ENCODE measurements around the gene CEP97.
"Not testable (repeated sequence)": the region's sequence is repeated elsewhere in the genome, so short reads cannot be mapped to it uniquely, and the experiment has no call there.

Gene CEP97

DNA sequence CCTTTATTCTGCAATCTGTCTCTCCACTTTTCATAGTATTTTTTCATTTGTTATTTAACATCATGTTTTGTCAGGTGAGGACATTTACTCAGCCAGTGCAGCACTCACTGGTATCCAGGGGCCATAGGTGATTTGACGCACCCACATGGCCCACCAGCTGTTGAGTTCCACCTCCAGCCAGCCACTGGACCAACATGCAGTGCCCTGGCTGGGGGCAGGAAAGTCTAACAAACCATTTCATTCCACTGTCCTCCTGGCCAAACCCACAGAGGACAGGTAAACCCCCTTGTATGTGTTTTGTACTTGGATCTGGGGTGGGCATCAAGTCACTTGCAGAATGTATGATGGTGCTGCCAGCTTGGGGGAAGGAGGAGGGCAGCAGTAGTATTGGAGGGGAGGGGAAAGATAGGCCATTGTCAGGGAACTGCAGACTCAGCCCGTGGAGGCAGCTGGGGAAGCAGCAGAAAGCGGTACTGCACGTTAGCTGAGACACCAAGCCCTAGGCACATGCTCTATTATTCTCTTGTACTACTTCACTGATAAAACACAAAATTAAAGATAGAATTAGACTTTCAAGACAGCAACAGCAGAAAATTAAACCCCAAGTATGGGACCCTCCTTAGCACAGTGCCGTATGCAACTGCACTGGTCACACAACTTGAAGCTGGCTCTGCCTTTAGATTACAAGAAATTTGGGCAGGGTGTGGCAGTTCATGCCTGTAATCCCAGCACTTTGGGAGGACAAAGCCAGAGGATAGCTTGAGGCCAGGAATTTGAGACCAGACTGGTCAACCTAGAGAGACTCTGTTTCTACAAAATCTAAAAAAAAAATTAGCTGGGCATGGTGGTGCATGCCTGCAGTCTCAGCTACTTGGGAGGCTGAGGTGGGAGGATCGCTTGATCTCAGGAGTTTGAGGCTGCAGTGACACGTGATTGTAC is 22.4 kb upstream of the CEP97 start:
- no peak for DNase-seq (ENCODE audit: low spot score)

DNA sequence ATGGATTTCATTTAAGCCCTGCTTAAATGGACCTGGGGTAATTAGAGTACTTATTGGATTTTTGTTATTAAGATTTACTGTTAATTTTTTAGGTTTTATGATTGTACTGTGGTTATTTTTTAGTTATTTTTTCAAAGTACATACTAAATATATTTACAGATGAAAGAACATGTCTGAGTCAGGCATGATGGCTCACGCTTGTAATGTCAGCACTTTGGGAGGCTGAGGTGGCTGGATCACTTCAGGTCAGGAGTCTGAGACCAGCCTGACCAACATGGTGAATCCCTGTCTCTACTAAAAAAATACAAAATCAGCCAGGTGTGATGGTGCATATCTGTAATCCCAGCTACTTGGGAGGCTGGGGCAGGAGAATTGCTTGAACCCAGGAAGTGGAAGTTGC is 21.7 kb upstream of the CEP97 start:
- DNase-seq (ENCODE audit: low spot score), result no peak

DNA sequence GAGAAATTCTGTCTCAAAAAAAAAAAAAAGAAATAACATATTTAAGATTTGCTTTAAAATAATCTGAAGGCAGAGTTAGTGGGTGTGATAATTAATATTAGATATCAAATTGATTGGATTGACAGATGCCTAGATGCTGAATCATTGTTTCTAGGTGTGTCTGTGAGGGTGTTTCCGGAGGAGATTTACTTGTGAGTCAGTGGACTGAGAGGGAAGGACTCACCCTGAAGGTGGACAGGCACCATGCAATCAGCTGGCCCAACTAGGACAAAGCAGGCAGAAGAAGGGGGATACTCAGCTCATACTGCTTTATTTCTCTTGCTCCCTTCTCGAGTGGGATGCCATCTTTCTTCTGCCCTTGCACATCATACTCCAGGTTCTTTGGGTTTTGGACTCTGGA is 21.2 kb upstream of the CEP97 start:
- DNase-seq (ENCODE audit: low spot score), result no peak

DNA sequence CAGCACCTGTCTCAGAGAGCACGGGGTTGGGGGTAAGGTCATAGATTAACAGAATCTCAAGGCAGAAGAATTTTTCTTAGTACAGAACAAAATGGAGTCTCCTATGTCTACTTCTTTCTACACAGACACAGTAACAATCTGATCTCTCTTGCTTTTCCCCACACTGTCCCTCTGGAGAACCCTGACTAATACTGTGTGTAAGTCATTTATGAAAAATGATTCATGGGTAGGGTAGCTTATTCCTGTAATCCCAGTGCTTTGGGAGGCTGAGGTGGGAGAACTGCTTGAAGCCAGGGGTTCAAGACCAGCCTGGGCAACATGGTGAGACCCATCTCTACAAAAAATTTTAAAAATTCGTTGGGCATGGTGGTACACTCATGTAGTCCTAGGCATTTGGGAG is 19.8 kb upstream of the CEP97 start:
- not testable (repeated sequence) for DNase-seq (ENCODE audit: low spot score)

DNA sequence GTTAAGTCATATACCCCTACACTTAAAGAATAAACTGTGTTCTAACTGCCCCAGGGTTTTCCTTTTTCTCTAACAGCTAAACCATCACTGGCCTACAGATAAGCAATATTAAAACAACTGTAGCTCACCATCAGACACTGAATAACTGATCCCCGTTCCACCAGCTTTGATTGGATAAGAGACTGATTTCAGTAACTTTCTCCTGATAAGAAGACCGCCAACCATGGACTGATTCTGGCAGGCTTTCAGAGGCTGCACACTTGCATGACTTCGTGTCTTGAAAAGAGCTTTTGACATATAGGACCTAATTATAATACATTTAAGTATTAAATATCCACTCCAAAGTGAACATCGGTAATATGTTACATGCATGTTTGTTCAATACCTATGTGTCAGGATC is 15.3 kb upstream of the CEP97 start:
- DNase-seq (ENCODE audit: low spot score), result no peak

DNA sequence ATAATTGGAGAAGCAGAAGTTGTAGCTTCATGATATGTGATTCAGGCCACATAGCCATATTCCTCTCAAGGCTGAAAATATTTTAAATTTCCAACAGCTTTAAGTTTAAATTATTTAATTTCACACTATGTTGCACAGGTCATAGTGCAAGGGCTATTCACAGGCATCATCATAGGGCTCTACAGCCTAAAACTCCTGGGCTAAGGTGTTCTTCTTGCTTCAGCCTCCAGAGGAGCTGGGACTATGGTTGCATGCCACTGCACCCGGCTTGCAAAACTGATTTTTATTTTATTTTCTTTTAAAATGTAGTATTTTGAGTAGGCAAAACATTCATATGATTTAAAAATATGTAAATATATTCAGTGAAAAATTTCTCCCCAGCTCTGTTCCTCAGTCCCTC is 6.0 kb upstream of the CEP97 start:
- DNase-seq (ENCODE audit: low spot score), result no peak

DNA sequence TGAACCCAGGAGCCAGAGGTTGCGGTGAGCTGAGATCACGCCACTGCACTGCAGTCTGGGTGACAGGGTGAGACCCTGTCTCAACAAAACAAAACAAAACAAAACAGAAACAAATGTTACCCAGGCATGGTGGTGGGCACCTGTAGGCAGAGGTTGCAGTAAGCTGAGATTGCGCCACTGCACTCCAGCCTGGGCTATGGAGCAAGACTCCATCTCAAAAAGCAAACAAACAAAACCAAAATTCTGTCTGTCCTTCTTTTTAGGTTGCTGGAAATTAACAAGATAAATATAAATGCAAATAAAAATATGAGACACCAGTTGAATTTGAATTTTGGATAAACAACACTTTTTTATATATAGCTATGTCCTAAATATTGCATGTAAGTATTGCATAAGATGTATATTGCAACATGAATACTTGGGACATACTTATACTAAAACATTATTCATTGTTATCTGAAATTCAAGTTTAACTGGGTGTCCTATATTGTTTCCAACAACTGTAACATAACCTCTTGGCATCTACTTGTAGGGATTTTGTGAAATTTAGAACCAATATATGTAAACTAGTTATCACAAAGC is 4.7 kb upstream of the CEP97 start:
- no peak for DNase-seq (ENCODE audit: low spot score)

DNA sequence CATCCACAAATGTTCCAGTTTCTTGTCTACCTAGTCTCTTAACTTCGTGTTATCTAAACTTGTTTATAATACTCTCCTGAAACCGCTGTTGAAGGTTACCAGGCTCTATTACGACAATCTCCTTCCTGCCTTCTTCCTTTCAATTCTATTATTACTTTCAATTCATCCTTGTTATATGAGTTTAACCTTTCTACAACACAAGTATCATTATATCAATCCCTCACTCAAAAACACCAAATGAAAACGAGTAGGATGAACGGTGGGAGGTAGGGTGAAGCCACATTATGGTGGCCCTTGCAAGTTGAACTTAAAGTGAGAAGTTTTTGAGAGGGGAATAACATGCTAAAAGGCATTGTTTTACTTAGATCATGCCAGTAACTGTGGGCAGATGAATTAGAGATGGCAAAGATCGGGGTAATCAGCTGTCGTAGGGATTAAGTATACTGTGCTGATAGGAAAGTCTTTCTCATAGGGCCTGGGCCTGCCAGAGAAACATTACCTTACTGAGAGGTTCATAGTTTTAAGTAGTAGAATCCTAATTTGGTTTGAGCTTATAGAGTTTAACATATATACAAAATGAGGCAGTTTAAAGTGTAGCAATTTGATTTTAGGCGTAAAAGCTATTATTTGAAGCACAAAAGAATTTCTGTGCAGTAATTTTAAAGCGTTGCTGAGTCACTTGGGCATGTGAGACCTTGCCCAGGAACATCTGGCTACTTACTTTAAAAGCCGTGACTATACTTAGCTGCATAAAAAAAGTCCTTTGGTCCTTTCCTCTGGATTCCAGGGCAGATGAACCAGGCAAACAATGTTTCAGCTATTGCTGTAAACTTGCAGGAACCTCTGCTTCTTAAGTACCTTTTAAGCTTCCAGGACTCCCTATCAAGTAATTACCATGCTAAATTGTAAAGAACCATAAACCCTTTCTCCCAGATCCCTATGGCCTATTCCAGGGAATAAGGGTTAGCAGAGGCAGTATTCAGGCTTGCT is 3.3 kb upstream of the CEP97 start:
- DNase-seq (ENCODE audit: low spot score), result no peak

DNA sequence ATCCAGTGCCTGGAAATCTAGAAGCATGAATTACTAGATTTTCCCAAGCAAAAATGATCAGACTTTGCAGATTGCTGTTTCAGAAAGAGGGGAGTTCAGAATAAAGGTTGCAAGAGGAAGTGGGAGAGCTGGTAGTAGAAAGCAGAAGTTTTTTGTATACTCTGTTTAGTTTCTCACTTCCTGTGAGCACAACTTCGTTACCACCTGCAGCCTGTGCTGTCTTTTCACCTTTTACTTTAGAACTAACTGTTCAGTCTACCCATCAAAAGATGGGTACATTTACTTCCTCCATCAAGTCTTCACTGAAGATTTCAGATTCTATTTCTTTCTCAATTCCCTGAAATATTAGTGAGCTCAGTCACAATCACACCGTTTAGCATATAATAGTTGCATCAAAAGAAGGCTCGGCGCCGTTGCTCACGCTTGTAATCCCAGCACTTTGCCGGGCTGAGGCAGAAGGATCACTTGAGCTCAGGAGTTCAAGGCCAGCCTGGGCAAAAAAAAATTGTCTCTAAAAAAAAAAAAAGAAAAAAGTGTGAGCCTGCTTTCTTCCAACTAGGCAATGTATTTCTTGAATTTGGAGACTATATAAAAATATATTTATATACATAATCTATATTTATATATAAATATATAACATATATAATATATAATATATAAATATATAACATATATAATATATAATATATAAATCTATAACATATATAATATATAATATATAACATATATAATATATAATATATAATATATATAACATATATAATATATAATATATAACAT is 1.8 kb upstream of the CEP97 start:
- DNase-seq (ENCODE audit: low spot score), result no peak

DNA sequence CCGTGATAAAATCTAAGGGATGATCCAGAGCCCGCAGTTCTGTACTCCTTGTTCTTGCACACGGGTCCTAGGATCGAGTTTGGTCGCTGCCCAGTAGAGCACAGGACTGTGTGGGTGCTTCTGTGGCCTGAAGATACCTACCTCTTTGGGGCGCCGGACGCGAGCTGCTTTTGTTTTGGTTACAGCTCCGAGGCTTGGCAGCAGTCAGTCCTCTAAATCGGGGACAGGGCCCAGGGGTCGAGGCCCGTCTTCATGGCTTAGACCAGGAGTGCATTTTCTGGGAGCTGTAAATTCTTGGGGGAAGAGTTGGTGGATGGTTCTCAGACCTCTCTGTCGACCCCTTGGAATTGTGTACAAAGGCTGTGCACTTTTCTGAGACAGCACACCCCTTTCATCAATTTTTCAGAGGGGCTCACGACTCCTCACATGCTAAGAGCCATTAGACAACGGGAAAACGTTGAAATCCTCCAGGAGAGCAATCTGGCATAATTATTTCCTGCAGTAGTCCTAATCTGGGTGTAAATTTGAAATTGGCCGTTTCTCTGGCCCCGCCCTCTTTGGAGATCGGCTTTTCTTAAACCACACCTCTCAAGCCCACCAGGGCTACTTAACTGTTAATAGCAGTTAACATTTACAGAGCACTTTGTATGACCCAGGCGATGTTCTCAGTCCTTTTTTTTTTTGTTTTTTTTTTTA is 928 bp downstream of the CEP97 start:
- DNase-seq (ENCODE audit: low spot score), result no peak

DNA sequence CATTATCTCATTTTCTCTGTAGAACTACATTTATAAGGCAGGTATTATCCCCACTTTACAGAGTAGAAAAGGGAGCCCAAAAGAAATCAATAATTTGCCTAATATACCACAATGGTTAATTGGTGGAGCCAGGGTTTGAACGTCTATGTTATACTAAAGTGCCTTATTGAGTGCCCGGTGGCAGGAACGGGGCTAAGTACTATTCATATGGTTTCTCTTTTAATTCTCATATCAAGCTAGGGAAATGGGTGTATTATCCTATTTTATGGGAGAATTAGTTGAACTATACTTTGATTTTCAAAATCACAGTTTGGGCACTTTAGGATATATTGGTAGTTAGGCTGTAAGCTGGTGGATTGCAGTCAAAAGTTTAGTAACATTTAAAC is 1.5 kb downstream of the CEP97 start:
- no peak for DNase-seq (ENCODE audit: low spot score)

DNA sequence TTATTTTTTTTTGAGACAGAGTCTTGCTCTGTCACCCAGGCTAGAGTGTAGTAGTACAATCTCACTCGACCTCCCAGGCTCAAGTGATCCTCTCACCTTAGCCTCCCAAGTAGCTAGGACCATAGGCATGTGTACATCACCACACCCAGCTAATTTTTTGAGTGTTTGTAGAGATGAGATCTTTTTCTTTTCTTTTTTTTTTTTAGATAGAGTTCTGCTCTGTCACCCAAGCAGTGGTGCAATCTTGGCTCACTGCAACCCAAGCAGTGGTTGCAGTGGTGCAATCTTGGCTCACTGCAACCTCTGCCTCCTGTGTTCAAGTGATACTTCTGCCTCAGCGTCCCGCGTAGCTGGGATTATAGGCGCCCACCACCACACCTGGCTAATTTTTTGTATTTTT is 5.2 kb downstream of the CEP97 start:
- DNase-seq (ENCODE audit: low spot score), result no peak

DNA sequence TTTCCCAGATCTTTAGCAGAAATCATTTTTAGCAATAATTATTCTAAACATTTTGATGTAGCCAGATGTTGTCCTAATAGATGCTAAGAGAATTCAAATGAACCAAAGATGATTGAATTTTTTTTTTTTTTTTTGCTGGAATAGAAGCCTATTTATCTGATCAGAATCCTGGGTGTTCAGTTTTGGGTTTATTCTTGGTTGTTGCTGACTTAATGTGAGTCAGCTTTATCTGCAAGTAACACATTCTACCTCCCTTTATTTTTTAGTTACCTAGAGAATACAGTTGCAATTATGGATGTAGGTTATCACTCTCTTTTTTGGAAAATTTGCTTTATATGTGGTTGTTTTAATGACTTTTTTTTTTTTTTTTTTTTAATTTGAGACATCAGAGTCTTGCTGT is 6.4 kb downstream of the CEP97 start:
- no peak for DNase-seq (ENCODE audit: low spot score)

DNA sequence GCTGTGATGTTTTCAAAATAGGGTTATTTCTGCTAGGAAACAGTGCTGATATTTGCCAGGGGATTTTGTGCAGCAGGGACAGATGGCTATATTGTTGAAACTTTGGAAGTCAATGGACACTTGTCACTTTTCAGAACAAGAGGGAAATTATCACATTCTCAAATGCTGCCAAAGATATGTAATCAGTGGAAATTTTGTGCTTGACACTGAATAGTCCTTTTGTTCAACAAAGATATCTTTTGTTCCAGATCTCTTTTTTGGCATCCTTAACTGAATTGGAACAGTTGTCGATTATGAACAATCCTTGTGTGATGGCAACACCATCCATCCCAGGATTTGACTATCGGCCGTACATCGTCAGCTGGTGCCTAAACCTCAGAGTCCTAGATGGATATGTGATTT is 7.8 kb downstream of the CEP97 start:
- no peak for DNase-seq (ENCODE audit: low spot score)

DNA sequence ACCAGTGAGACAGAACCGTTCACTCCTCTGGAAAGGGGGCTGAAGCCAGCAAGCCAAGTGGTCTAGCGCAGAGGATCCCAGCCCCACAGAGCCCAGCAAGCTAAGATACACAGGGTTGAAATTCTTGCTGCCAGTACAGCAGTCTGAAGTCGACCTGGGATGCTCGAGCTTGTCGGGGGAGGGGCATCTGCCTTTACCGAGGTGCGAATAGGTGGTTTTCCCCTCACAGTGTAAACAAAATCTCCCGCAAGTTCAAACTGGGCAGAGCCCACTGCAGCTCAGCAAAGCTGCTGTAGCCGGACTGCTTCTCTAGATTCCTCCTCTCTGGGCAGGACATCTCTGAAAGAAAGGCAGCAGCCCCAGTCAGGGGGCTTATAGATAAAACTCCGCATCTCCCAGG is 11.4 kb downstream of the CEP97 start:
- no peak for DNase-seq (ENCODE audit: low spot score)

DNA sequence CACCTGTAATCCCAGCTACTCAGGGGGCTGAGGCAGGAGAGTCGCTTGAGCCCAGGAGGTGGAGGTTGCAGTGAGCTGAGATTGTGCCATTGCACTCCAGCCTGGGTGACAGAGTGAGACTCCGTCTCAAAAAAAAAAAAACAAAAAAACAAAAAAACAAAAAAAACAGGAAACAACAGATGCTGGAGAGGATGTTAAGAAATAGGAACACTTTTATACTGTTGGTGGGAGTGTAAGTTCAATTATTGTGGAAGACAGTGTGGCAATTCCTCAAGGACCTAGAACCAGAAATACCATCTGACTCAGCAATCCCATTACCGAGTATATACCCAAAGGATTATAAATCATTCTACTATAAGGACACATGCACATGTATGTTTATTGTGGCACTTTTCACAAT is 17.5 kb downstream of the CEP97 start:
- not testable (repeated sequence) for DNase-seq (ENCODE audit: low spot score)

DNA sequence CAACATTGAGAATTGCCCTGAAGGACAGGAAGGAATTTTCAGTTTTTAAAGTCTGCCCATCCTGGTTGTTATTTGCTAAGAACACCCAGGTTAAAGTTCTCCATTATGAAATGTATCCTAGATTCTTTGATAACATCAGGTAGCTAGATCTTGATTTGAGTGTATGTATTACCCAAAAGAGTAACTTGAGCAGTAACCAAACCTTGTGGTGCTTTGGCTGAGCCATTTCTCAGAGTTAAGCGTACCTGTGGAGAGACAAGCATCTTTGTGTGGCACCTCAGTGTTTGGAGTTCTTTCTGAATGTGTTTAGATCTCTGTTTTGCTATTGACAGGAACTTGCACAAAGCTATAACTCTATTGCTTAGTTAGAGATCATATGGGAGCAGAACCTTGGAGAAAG is 20.4 kb downstream of the CEP97 start:
- DNase-seq (ENCODE audit: low spot score), result no peak

DNA sequence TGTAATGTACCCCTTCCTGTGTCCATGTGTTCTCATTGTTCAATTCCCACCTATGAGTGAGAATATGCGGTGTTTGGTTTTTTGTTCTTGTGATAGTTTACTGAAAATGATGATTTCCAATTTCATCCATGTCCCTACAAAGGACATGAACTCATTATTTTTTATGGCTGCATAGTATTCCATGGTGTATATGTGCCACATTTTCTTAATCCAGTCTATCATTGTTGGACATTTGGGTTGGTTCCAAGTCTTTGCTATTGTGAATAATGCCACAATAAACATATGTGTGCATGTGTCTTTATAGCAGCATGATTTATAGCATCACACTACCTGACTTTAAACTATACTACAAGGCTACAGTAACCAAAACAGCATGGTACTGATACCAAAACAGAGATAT is 21.5 kb downstream of the CEP97 start:
- DNase-seq (ENCODE audit: low spot score), result not testable (repeated sequence)

DNA sequence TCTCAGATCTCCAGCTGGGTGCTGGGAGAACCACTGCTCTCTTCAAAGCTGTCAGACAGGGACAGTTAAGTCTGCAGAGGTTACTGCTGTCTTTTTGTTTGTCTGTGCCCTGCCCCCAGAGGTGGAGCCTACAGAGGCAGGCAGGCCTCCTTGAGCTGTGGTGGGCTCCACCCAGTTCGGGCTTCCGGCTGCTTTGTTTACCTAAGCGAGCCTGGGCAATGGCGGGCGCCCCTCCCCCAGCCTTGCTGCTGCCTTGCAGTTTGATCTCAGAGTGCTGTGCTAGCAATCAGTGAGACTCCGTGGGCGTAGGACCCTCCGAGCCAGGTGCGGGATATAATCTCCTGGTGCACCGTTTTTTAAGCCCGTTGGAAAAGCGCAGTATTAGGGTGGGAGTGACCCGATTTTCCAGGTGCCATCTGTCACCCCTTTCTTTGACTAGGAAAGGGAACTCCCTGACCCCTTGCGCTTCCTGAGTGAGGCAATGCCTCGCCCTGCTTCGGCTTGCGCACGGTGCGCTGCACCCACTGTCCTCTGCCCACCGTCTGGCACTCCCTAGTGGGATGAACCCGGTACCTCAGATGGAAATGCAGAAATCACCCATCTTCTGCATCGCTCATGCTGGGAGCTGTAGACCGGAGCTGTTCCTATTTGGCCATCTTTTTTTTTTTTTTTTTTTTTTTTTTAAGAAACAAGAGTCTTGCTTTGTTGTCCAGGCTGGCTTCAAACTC is 29.1 kb downstream of the CEP97 start:
- not testable (repeated sequence) for DNase-seq (ENCODE audit: low spot score)

DNA sequence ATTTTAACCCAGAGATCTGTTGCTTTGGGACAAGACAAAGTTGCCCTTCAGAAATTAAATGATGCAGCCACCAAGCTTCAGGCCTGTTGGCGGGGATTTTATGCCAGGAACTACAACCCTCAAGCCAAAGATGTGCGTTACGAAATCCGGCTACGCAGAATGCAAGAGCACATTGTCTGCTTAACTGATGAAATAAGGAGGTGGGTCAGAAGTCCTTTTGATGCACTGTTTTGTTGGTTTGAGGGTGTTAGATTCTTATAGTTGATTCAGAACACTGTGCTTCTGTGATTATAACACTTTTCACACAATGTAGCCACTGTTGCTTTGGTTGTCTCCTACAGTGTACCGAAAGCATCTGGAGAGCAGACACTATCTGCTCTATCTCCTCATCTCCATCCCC is 33.8 kb downstream of the CEP97 start:
- no peak for DNase-seq (ENCODE audit: low spot score)

All from kidney capillary endothelial cell (primary cell).